Hepatocyte (in vitro differentiated cells): ENCODE results near the gene DMD. TPM values are rescaled to one million over a fixed set of nuclear protein-coding genes. Genes with fewer than 3 reads are reported as not detected.

Experiments
- DNase-seq: peaks from one replicate; pipeline ENCODE4 v3.0.0-alpha.2; 2016; ENCODE audit warnings: low spot score
- H2AFZ ChIP-seq: fragments of 200-600 bp; sonication (generic); 2 replicates; pipeline ENCODE4 v1.6.0; 2016; ENCODE audit warnings: antibody characterized with exemption, mild to moderate bottlenecking
- H3K27ac ChIP-seq: fragments of 200-600 bp; sonication (generic); 2 replicates; pipeline ENCODE4 v1.5.1; 2016; ENCODE audit warnings: mild to moderate bottlenecking
- H3K27me3 ChIP-seq: fragments of 200-600 bp; sonication (generic); 2 replicates; pipeline ENCODE4 v1.6.1; 2016
- H3K36me3 ChIP-seq: fragments of 200-600 bp; sonication (generic); replicated peaks from 2 replicates; pipeline ENCODE4 v1.5.1; 2016; ENCODE audit warnings: low read depth; ENCODE audit not compliant: insufficient read depth
- H3K4me1 ChIP-seq: fragments of 200-600 bp; sonication (generic); 2 replicates; pipeline ENCODE4 v1.5.1; 2016; ENCODE audit warnings: mild to moderate bottlenecking, moderate library complexity; ENCODE audit not compliant: insufficient read depth
- H3K4me2 ChIP-seq: fragments of 200-600 bp; sonication (generic); 2 replicates; pipeline ENCODE4 v1.6.0; 2016
- H3K4me3 ChIP-seq: fragments of 200-600 bp; sonication (generic); 2 replicates; pipeline ENCODE4 v1.5.1; 2016; ENCODE audit warnings: mild to moderate bottlenecking
- H3K79me2 ChIP-seq: fragments of 200-600 bp; sonication (generic); 2 replicates; pipeline ENCODE4 v1.6.0; 2017; ENCODE audit warnings: mild to moderate bottlenecking
- H3K9me2 ChIP-seq: fragments of 200-600 bp; sonication (generic); replicated peaks from 2 replicates; pipeline ENCODE4 v1.6.0; 2017; ENCODE audit warnings: mild to moderate bottlenecking; ENCODE audit not compliant: insufficient read depth
- H3K9me3 ChIP-seq: fragments of 200-600 bp; sonication (generic); 2 replicates; pipeline ENCODE4 v1.5.1; 2016; ENCODE audit warnings: low read depth, mild to moderate bottlenecking
- H4K20me1 ChIP-seq: fragments of 200-600 bp; sonication (generic); 2 replicates; pipeline ENCODE4 v1.6.0; 2016; ENCODE audit warnings: mild to moderate bottlenecking; ENCODE audit not compliant: insufficient read depth, poor library complexity, severe bottlenecking
- CTCF ChIP-seq: fragments of 200-600 bp; sonication (generic); IDR thresholded peaks from 2 replicates; pipeline ENCODE4 v1.5.1; 2016; ENCODE audit warnings: antibody characterized with exemption, mild to moderate bottlenecking; ENCODE audit not compliant: poor library complexity
- EZH2 ChIP-seq: fragments of 200-600 bp; sonication (generic); IDR thresholded peaks from 2 replicates; pipeline ENCODE4 v1.6.1; 2016; ENCODE audit warnings: antibody characterized with exemption, mild to moderate bottlenecking, borderline replicate concordance
- EZH2phosphoT487 ChIP-seq: fragments of 200-600 bp; sonication (generic); IDR thresholded peaks from one replicate; pipeline ENCODE4 v1.6.1; 2018; ENCODE audit warnings: antibody characterized with exemption, mild to moderate bottlenecking, low read depth, moderate library complexity; ENCODE audit not compliant: unreplicated experiment, severe bottlenecking
- WGBS: methylation state at CpG from one replicate; pipeline ENCODE4 v1.1.6; 2016; ENCODE audit warnings: low lambda C conversion rate; ENCODE audit errors: missing lambda C conversion rate; 5-methylcytosine and 5-hydroxymethylcytosine counted together
- polyA plus RNA-seq: library from polyadenylated mRNA; unstranded; fragments of >200 nt; fragmentation: Nextera tagmentation; extraction: Ambion mirVana; gene quantifications from 2 replicates; pipeline ENCODE4 v1.2.1, GENCODE V29; 2016
- total RNA-seq: library from RNA; depleted of rRNA; stranded (reverse); fragments of >200 nt; gene quantifications from 2 replicates; pipeline ENCODE4 v1.2.3, GENCODE V29; 2014

Gene DMD
- total and polyA plus RNA-seq, 2 experiments from 2014 or later = 14.2 to 27.8 TPM

DNA sequence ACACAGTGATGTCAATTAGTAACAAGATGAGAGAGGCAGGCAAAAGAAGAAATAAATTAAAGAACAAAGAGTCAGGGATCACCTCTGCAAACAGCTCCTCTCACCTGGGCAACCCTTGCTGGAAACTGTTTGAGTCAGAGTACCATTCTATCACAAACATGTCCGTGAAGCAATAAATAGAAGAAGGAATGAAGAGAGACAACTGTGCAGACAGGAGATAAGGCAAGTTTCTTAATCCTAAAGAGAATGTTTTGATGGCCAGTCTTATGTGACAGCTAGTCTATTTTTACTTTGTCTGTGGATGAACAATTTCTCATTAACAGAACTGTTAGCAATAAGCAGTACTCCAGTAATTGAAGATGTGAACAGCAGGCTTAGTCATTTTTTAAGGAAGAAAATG lies 422.4 kb downstream of the DMD start:
- Histone ChIP-seq H3K27me3 (no peaks in the 10 kb centered on the region), H2AFZ (no peak overlapping the region), H3K9me3 (no peaks in the 10 kb centered on the region), H3K4me2 (no peak overlapping the region), H3K4me3 (no peak overlapping the region), H3K9me2 (no peaks in the 10 kb centered on the region), H3K27ac (no peak overlapping the region), H4K20me1 (no peaks in the 10 kb centered on the region), H3K79me2 (no peaks in the 10 kb centered on the region), H3K36me3 (no peaks in the 10 kb centered on the region), H3K4me1 (no peaks in the 10 kb centered on the region)
- DNase-seq = peak; percentile 6
- 27% methylated on average over 1 of the region's 1 CpG for WGBS
- TF ChIP-seq CTCF (no peak), EZH2 (no peak), EZH2phosphoT487 (no peak)

DNA sequence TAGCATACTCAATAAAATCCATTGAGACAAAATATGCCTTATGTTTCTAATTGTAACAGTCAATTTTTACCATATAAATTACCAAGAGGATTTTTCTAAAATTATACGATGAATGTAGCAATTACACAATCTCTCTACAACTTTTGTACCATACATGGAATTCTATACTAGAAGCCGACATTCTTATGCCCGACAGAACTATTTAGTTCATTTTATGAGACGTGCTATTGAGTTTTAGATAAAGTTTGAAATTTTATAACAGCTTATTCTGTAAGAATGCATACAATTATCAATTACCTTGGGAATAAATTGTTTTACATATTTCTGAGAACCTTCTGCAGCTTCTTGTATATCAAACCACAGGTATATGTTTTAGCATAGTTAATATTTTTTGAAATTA lies 431.2 kb downstream of the DMD start:
- Histone ChIP-seq H3K4me3 (no peak overlapping the region), H2AFZ (no peak overlapping the region), H3K27ac (no peak overlapping the region), H3K79me2 (no peaks in the 10 kb centered on the region), H3K9me3 (no peaks in the 10 kb centered on the region), H3K36me3 (no peaks in the 10 kb centered on the region), H3K4me1 (no peaks in the 10 kb centered on the region), H4K20me1 (no peaks in the 10 kb centered on the region), H3K4me2 (no peak overlapping the region), H3K27me3 (no peaks in the 10 kb centered on the region), H3K9me2 (no peaks in the 10 kb centered on the region)
- no peak for DNase-seq
- TF ChIP-seq EZH2 (no peak), CTCF (no peak)
- 80% methylated on average over 4 of the region's 4 CpGs for WGBS

DNA sequence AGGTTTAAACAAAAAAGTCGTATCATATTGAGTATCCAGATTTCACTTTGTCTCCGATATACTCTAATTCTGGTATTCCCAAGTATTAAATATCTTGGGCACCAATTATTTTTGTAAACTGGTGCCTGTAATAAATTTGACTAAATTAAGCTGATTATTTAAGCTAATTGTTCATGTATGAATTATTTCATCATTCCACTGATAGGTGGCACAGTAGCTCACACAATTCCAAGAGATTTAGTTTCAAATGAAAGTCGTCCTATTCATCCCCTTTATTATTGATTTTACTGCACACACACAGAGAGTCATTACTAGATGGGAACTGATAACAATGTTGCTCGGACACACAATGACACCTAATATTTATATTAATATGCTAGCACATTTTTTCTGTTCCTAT lies 432.4 kb downstream of the DMD start:
- no peak for TF ChIP-seq EZH2phosphoT487
- TF ChIP-seq CTCF = no peak
- no peak for TF ChIP-seq EZH2
- H3K9me2 ChIP-seq = no peaks in the 10 kb centered on the region
- H3K36me3 ChIP-seq = no peaks in the 10 kb centered on the region
- 87% methylated on average over 4 of the region's 4 CpGs for WGBS
- H3K4me3 ChIP-seq = no peak overlapping the region
- H3K9me3 ChIP-seq = no peaks in the 10 kb centered on the region
- no peaks in the 10 kb centered on the region for H3K79me2 ChIP-seq
- H3K27ac ChIP-seq = no peak overlapping the region
- H3K4me2 ChIP-seq = no peak overlapping the region
- no peaks in the 10 kb centered on the region for H3K27me3 ChIP-seq
- no peak for DNase-seq
- H4K20me1 ChIP-seq = no peaks in the 10 kb centered on the region
- no peak overlapping the region for H2AFZ ChIP-seq
- H3K4me1 ChIP-seq = no peaks in the 10 kb centered on the region

DNA sequence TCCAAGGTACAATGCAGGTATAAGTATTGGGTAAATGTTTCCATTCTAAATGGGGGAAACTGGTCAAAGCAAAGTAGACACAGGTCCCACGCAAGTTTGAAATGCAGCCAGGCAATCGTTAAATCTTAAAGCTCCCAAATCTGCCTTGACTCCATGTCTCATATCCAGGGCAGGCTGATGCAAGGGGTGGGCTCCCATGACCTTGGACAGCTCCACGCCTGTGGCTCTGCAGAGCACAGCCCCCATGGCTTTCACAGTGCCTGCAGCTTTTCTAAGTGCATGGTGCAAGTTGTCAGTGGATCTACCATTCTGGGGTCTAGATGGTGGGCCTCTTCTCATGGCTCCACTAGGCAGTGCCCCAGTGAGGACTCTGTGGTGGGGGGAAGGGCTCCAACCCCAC lies 436.4 kb downstream of the DMD start:
- DNase-seq = no peak
- no peaks in the 10 kb centered on the region for H4K20me1 ChIP-seq
- no peak overlapping the region for H3K4me3 ChIP-seq
- TF ChIP-seq CTCF (no peak), EZH2phosphoT487 (no peak), EZH2 (no peak)
- H3K4me2 ChIP-seq = no peak overlapping the region
- H2AFZ ChIP-seq = no peak overlapping the region
- no peaks in the 10 kb centered on the region for H3K9me3 ChIP-seq
- 97% methylated on average over 3 of the region's 3 CpGs for WGBS
- no peak overlapping the region for H3K27ac ChIP-seq
- H3K4me1 ChIP-seq = no peaks in the 10 kb centered on the region
- H3K36me3 ChIP-seq = no peaks in the 10 kb centered on the region
- no peaks in the 10 kb centered on the region for H3K79me2 ChIP-seq
- no peaks in the 10 kb centered on the region for H3K27me3 ChIP-seq
- H3K9me2 ChIP-seq = no peaks in the 10 kb centered on the region
